Stimulated activated effector memory CD8-positive, alpha-beta T cell treated with anti-CD3 and anti-CD28 coated beads, Interleukin-12 subunit alpha, Interleukin-12 subunit beta, amount 100 ng/mL, for 72 hours (primary cell): ENCODE measurements around the gene CPSF4.
A peak's percentile ranks its signal among the peaks of the same experiment; 100 is the strongest.
"Not testable (repeated sequence)": the region's sequence is repeated elsewhere in the genome, so short reads cannot be mapped to it uniquely, and the experiment has no call there.

Source experiments
- ATAC-seq: fragments of 150-1000 bp; cut with Tn5 transposase; 2 replicates; pipeline ENCODE4 v1.10.0; 2021
- DNase-seq, 2 donors: peaks; one replicate each; pipeline ENCODE4 v3.0.0; 2021 to 2022; ENCODE audit warnings: low spot score in 2 of 2
- H3K27ac Mint-ChIP-seq: one replicate; pipeline ENCODE4 v1.8.0; 2022; ENCODE audit warnings: mild to moderate bottlenecking, mixed read lengths
- H3K36me3 Mint-ChIP-seq: one replicate; pipeline ENCODE4 v1.8.0; 2022; ENCODE audit warnings: mild to moderate bottlenecking, mixed read lengths
- H3K4me1 Mint-ChIP-seq: one replicate; pipeline ENCODE4 v1.8.0; 2022; ENCODE audit warnings: mixed read lengths
- H3K4me3 Mint-ChIP-seq: one replicate; pipeline ENCODE4 v1.8.0; 2022; ENCODE audit warnings: mild to moderate bottlenecking, mixed read lengths
- H3K9me3 Mint-ChIP-seq: one replicate; pipeline ENCODE4 v1.8.0; 2022; ENCODE audit warnings: mixed read lengths

CPSF4 gene

DNA sequence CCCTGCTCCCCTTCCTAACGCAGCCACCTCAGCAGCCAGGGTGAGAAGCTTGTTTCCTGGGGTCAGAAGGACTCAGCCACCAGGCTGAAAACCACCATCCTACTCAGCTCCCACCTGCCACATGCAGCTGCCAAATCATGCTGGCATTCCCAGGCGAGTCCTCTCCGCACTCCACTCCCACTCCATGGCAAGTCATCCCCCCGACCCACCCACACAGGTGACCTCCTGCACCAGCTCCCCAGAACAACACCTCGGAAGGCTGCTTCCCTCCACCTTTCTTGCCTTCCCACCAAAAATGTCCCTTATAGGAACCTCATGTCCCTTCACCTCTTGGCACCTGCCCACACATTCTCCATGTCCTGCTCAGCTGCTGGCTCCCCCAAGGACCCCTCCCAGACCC, 35.0 kb upstream of the CPSF4 start:
- Mint-ChIP-seq H3K36me3 (peaks cover 84% of the 10 kb centered on the region), H3K27ac (peak overlapping the region; percentile 88), H3K4me3 (no peak overlapping the region), H3K4me1 (peaks cover 54% of the 10 kb centered on the region), H3K9me3 (no peaks in the 10 kb centered on the region)
- DNase-seq (no peak), ATAC-seq (no peak)

DNA sequence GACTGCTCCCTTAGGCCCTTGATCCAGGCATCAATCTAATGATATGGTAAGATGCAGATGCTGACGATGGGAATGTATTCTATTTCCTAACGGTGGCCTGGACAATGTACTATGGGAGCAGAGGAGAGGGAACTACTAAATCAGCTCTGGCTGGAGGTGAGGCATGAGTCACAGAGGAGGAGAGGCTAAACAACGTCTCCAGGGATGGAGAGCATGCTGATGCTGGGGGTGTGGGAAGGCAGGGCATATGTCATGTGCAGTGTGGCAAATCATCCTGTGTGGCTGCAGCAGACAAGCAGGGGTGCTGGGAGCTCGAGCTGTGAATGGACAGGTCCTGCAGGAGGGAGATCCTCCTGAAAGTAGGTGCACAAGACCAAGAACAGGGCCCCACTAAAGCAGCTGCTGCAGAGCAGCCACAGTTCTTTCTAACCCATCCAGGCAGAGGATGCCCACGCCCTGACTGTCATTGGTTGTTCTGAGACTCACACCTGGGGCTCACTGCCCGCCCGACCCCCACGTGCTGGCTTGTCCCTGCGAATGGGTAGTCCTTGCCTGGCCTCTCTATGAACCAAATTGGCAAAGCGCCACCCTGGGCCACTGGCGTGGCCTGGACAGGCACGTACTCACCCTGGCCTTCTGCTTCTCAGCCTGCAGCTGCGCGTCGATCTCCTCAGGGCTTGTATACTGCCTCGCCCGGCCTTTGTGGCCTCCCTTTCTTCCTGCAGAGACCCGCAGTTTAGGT, 34.3 kb upstream of the CPSF4 start:
- ATAC-seq (no peak), DNase-seq (no peak)
- peak overlapping the region; percentile 88 for H3K27ac Mint-ChIP-seq
- H3K36me3 Mint-ChIP-seq, result peaks cover 82% of the 10 kb centered on the region
- H3K9me3 Mint-ChIP-seq, result no peaks in the 10 kb centered on the region
- H3K4me1 Mint-ChIP-seq, result peaks cover 52% of the 10 kb centered on the region
- no peak overlapping the region for H3K4me3 Mint-ChIP-seq

DNA sequence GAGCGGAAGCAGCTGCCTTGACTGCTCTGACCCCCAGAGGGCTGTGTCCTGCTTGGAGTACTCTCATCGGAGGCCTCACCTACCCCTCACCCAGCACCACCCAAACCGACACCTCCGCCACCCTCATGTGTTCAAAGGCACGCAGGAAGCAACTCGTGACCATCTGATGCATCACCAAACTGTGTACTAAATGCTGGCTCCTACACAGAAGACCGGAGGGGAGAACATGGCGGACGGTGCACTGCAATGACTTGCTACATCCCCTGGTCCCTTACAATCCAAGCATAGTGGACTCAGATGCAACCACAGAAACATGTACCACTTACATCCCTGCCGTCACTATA, 33.8 kb upstream of the CPSF4 start:
- no peak overlapping the region for H3K4me3 Mint-ChIP-seq
- H3K27ac Mint-ChIP-seq, result peak overlapping the region; percentile 88
- H3K36me3 Mint-ChIP-seq, result peaks cover 82% of the 10 kb centered on the region
- peaks cover 56% of the 10 kb centered on the region for H3K4me1 Mint-ChIP-seq
- ATAC-seq (no peak), DNase-seq (no peak)
- H3K9me3 Mint-ChIP-seq, result no peaks in the 10 kb centered on the region

DNA sequence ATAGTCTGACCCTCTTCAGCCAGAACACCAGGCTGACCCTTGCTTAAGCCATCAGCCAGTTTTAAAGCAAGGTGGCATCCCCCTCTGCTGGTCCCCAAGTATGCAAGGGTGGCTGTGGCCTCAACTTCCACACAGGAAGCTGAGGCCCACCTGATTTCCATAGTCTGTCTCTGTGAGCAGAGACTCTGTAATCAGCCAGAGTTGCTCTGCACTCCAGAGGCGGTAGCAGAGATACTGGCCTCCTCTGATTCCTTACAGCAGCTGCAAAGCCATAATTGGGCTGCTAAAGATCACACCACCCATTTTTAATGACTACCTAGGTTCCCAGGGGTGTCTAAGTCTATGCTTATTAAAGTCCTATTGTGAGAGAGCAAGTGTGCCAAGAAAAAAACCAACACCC, 32.2 kb upstream of the CPSF4 start:
- peak overlapping the region; percentile 95 for H3K27ac Mint-ChIP-seq
- ATAC-seq, result no peak
- H3K4me1 Mint-ChIP-seq, result peaks cover 55% of the 10 kb centered on the region
- H3K36me3 Mint-ChIP-seq, result peaks cover 82% of the 10 kb centered on the region
- H3K4me3 Mint-ChIP-seq, result peak overlapping the region; percentile 92
- no peak for DNase-seq
- no peaks in the 10 kb centered on the region for H3K9me3 Mint-ChIP-seq

DNA sequence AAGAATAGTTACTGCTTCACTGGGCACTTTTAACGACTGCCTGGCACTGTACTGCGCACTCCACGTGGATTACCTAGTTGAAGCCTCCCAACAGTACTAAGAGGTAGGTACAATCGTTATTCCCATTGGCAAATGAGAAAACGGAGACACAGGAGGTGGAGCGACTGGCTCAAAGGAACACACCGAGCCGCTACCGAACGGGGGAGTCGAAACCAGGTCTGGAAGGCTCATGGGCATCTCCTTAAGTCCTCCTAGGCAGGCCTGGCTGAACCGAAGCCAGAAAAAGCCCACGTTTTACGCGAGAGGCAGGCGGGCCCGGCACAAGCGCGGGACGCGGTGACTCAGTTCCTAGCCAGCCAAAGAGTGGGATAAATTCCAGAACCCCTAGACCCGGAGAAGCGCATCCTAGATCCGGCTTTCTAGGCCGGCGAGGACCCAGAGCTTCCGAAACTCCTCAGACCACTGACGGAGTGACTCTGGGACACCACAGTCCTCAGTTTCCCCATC, 30.8 kb upstream of the CPSF4 start:
- Mint-ChIP-seq H3K36me3 (peaks cover 82% of the 10 kb centered on the region), H3K27ac (peak overlapping the region; percentile 95), H3K4me3 (peak overlapping the region; percentile 92), H3K4me1 (peaks cover 53% of the 10 kb centered on the region), H3K9me3 (no peaks in the 10 kb centered on the region)
- peak; percentile 26 to 63 for DNase-seq
- peak; percentile 41 for ATAC-seq

DNA sequence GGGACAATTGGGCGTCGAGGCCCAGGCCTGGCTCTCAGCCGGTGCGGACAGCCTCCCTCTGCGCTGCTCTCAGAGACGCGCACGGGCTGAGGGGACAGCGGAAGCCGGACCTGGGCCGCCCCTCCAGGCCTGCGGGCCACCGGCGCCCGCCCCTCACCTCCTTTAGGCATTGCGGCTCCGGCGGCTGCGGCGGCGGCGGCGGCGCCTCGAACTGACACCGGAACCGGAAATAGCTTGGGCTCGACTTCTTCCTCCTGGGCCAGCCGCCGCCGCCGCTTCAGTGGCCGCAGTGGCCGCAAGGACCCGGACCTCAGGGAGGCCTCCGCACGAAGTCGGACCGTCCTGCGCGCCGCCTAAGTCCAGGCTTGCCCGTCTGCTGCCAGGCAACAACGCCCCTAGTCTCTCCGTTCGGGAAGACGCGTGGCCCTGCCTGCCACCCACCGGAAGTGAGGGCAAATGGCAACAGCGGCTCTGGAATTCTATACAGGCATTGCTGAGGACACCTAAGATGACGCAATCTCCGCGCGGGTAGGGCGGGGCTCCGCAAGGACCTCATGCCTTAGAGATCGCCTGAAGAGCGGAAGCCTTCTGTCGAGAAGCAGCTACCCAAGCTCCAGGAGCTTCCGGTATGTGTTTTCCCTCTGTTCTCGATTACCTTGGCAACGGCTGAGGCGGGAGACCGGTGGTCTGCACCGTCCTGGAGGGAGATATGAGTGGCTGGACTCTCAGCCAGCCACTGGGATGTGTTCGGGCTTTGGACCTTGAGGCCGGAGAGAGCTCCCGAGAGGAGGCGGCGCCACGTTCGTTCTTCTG, 30.2 kb upstream of the CPSF4 start, which contains the start of the genes BUD31 and PDAP1:
Gene BUD31 (plus strand): TSS at position 591 of the 813 bp plus-strand sequence. CDS start 2,124 bp downstream, outside the sequence.
Gene PDAP1 (minus strand): TSS at position 219 of the 813 bp plus-strand sequence. CDS start 49 bp downstream, at position 170.
- H3K9me3 Mint-ChIP-seq, result no peaks in the 10 kb centered on the region
- peaks cover 51% of the 10 kb centered on the region for H3K4me1 Mint-ChIP-seq
- peak; percentile 96 to 99 for DNase-seq
- ATAC-seq, result peak; percentile 91
- H3K36me3 Mint-ChIP-seq, result peaks cover 82% of the 10 kb centered on the region
- peak within 1 kb of the TSS; percentile 95 for H3K27ac Mint-ChIP-seq
- H3K4me3 Mint-ChIP-seq, result peak within 1 kb of the TSS; percentile 92

DNA sequence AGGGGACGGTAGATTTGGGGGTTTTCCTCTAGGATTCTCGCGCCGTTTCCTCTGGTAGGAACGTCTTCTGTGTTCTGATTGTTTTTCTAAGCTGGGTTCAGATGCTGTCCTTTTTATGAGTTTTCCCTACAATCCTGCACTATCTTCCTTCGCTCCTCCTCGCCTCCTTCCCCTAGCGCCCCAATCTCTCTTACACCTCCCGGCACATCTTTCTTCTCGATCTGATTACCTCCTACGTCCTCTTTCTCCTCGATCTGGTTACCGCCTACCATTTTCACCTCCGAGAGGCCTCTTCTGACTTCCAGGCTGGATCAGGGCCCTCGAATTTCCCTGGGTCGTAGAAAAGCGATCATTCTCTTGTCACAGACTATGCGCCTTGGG, 29.6 kb upstream of the CPSF4 start:
- Mint-ChIP-seq H3K4me3 (peak overlapping the region; percentile 92), H3K27ac (peak overlapping the region; percentile 95), H3K4me1 (peaks cover 45% of the 10 kb centered on the region), H3K9me3 (no peaks in the 10 kb centered on the region), H3K36me3 (peaks cover 82% of the 10 kb centered on the region)
- ATAC-seq (peak; percentile 22), DNase-seq (peak in 1 of 2 donors; percentile 62)

DNA sequence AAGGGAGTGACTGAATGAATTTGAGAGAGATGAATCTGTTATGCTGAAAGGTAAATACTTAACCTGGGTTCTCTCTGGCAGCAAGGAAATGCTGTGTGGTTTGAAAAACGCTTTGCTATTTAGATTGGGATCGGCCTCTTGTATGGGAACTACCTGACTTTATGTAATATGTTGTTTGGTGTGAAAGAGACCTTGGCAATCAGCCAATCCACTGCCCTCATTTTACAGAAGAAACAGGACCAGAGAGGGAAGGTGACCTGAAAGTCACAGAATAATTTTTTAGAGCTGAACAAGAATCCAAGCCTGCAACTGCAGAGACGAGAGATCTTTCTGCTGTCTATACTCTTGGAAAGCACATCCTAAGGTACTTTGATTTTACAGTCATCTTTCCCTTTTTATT, 28.9 kb upstream of the CPSF4 start:
- H3K4me1 Mint-ChIP-seq, result peaks cover 42% of the 10 kb centered on the region
- peak overlapping the region; percentile 95 for H3K27ac Mint-ChIP-seq
- DNase-seq, result no peak

DNA sequence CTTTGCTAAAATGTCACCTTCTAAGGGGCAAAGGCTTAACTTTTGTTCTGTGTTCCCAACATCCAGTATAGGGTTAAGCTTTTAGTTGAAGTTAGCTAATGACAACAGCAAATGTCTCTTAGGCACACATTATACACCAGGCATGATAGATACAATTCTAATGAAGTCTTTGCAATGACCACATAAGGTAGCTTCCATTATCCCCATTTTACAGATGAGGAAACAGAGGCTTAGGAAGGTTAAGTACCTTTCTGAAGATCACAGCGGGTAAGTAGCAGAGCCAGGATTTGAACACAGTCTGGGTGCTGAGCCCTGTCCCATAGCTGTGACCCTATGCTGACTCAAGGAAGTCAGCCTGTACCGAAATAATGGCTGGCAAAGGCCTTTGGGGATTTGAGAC, 28.1 kb upstream of the CPSF4 start:
- ATAC-seq (no peak), DNase-seq (no peak)
- Mint-ChIP-seq H3K9me3 (no peaks in the 10 kb centered on the region), H3K27ac (peak overlapping the region; percentile 95), H3K4me3 (peak overlapping the region; percentile 92), H3K4me1 (peaks cover 47% of the 10 kb centered on the region), H3K36me3 (peaks cover 83% of the 10 kb centered on the region)

More for the DNA sequence above, 28.9 kb upstream of the CPSF4 start:
- Mint-ChIP-seq H3K36me3 (peaks cover 82% of the 10 kb centered on the region), H3K9me3 (no peaks in the 10 kb centered on the region), H3K4me3 (peak overlapping the region; percentile 92)
- ATAC-seq, result no peak

DNA sequence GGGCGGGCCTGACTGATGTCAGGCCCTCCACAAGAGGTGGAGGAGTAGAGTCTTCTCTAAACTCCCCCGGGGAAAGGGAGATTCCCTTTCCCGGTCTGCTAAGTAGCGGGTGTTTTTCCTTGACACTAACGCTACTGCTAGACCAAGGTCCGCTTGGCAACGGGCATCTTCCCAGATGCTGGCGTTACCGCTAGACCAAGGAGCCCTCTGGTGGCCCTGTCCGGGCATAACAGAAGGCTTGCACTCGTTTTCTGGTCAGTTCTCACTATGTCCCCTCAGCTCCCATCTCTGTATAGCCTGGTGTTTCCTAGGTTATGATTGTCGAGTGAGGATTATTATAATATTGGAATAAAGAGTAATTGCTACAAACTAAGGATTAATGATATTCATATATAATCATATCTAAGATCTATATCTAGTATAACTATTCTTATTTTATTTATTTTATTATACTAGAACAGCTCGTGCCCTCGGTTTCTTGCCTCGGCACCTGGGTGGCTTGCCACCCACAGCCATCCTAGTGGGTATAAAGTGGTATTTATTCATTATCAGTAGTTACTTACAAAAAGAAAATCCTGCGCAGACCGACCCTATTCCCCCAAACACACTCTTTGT, 23.1 kb upstream of the CPSF4 start:
- peak overlapping the region; percentile 74 for H3K27ac Mint-ChIP-seq
- H3K4me3 Mint-ChIP-seq, ATAC-seq, DNase-seq, H3K9me3 Mint-ChIP-seq: not testable (repeated sequence)
- peaks cover 25% of the 10 kb centered on the region for H3K4me1 Mint-ChIP-seq
- H3K36me3 Mint-ChIP-seq, result peaks cover 100% of the 10 kb centered on the region

DNA sequence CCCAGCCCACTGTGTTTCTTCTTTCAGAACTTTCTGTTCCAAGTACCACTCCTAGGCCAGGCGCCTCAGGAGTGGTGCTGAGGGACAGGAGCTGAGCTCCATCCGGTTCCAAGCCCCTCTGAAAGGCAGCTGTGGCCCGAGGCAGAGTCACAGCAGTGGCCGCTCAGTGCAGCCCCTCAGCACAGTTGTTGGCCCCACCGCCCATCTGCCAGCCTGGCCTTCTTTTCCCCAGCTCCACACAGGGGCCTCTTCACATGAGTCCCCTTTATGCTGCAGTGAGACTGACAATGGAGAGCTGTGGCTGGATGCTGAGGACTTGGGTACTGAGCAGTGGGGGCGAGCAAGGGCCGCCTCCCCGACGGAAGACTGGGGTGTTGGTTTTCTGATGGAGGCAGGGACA, 20.5 kb upstream of the CPSF4 start:
- Mint-ChIP-seq H3K27ac (no peak overlapping the region), H3K4me1 (peaks cover 15% of the 10 kb centered on the region), H3K9me3 (no peaks in the 10 kb centered on the region), H3K36me3 (peaks cover 98% of the 10 kb centered on the region), H3K4me3 (no peak overlapping the region)
- DNase-seq, result no peak
- ATAC-seq, result no peak

DNA sequence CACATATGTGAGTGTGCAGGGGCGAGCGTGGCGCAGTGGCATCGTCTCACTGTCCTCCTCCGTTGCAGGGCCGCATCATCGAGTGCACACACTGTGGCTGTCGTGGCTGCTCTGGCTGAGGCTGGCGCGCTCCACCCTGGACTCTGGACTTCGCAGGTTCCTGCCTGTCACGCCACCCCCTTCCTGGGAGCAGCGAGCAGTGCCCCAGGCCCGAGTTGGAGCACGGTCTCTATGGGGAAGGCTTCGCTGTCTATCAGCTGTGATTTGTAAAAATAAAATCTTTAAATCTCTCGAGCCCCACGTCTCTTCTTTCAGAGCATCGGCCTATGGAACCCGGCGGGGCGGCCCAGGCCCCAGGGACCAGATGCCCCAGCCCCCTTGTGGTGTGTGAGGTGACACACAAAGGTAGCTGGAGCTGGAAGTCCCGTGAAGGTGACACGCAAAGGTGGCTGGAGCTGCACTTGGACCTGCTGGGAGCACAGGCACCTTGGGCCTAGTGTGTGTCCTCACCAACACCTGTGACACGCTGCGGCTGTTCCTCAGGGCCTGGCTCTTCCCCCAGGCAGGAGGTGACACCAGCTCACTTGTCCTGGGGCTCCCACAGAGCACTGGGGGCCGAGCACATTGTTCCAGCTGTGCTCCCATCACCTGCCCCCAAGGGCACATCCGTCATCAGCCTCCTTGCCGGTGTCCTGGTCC, 19.3 kb upstream of the CPSF4 start:
- Mint-ChIP-seq H3K36me3 (peaks cover 94% of the 10 kb centered on the region), H3K4me1 (peaks cover 14% of the 10 kb centered on the region), H3K27ac (peak overlapping the region; percentile 48), H3K4me3 (no peak overlapping the region), H3K9me3 (no peaks in the 10 kb centered on the region)
- no peak for DNase-seq
- ATAC-seq, result no peak

DNA sequence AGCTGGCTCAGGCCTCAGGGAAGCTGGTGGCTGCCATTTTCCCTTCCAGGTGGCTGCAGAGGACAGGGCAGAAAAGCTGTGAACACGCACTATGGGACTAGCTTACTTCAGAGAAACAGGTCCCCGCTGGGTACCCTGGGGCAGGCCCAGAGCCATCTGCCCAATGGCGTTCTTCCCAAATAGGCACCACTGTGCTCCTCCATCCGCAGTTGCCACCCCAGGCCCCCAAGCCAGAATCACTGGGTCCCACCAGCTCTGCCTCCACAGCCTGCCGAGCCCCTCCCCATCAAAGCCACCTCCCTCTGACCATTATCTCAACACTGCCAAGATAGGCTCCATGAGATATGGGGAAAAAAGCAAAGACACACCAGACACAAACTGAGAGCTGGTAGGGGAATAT, 18.5 kb upstream of the CPSF4 start:
- peaks cover 7% of the 10 kb centered on the region for H3K4me1 Mint-ChIP-seq

DNA sequence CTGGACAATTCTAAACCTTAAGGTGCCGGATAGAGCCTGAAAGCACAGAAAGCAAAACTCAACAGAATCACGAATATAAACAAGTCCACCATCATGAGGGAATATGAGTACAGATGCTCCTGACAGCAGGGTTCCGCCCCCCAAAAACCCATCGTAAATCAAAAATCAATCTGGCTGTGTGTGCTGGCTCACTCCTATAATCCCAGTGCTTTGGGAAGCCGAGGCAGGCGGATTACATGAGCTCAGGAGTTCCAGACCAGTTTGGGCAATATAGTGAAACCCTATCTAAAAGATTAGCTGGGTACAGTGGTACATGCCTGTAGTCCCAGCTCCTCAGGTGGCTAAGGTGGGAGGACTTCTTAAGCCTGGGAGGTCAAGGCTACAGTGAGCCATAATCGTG, 17.8 kb upstream of the CPSF4 start:
- DNase-seq, result no peak
- no peak for ATAC-seq
- peaks cover 90% of the 10 kb centered on the region for H3K36me3 Mint-ChIP-seq
- H3K9me3 Mint-ChIP-seq, result no peaks in the 10 kb centered on the region
- H3K27ac Mint-ChIP-seq, result no peak overlapping the region
- no peak overlapping the region for H3K4me3 Mint-ChIP-seq
- H3K4me1 Mint-ChIP-seq, result peaks cover 3% of the 10 kb centered on the region

More for the DNA sequence above, 18.5 kb upstream of the CPSF4 start:
- ATAC-seq (no peak), DNase-seq (no peak)
- H3K4me3 Mint-ChIP-seq, result no peak overlapping the region
- no peaks in the 10 kb centered on the region for H3K9me3 Mint-ChIP-seq
- H3K36me3 Mint-ChIP-seq, result peaks cover 90% of the 10 kb centered on the region
- H3K27ac Mint-ChIP-seq, result peak overlapping the region; percentile 48

DNA sequence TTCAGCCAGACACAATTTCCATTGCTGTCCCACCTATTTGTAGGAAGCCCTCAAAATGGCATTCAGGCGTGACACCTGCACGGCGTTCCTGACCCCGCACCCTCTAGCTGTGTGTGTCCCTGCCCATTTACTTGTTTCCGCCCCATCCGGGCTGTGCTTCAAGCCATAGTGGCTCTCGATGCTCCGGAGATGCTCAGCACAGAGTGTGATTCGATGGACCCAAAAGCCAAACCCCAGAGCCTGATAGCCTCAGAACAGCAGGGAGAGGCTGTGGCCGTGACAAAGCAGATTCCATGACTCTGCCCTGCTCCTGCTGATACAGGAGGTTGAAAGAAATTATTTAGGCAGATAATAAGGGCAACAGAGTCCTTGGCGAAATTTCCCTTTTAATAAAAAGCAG, 16.6 kb upstream of the CPSF4 start:
- Mint-ChIP-seq H3K4me3 (no peak overlapping the region), H3K27ac (no peak overlapping the region), H3K36me3 (peaks cover 82% of the 10 kb centered on the region), H3K4me1 (no peaks in the 10 kb centered on the region), H3K9me3 (no peaks in the 10 kb centered on the region)
- ATAC-seq (no peak), DNase-seq (no peak)
